HG03025 (cell line): ENCODE results near the gene WNK2.

Experiments
- ATAC-seq: cut with Tn5 transposase; IDR thresholded peaks from one replicate; pipeline ENCODE4 v1.9.1; 2021; ENCODE audit warnings: mild to moderate bottlenecking, moderate library complexity; ENCODE audit not compliant: unreplicated experiment, low FRiP score

Gene WNK2

GRCh38 chr9:93303258-93303771 is 119.4 kb downstream of the WNK2 start:
- ATAC-seq = no peak

- ATAC-seq = no peak
These were observed 120.1 kb downstream of the WNK2 start for GRCh38 chr9:93303806-93304573.

- ATAC-seq = no peak
These were observed 120.9 kb downstream of the WNK2 start for GRCh38 chr9:93304574-93305496.

- ATAC-seq = no peak
These were observed 121.6 kb downstream of the WNK2 start for GRCh38 chr9:93305497-93306020.

GRCh38 chr9:93306081-93306480 is 122.1 kb downstream of the WNK2 start:
- no peak for ATAC-seq

- no peak for ATAC-seq
These were observed 122.7 kb downstream of the WNK2 start for GRCh38 chr9:93306579-93307091.

GRCh38 chr9:93307468-93308157 is 123.7 kb downstream of the WNK2 start:
- ATAC-seq = no peak

GRCh38 chr9:93308158-93308602 is 124.2 kb downstream of the WNK2 start:
- no peak for ATAC-seq

GRCh38 chr9:93308676-93309075 is 124.7 kb downstream of the WNK2 start:
- no peak for ATAC-seq

GRCh38 chr9:93309889-93310425 is 126.0 kb downstream of the WNK2 start:
- ATAC-seq = no peak

- no peak for ATAC-seq
These were observed 131.2 kb downstream of the WNK2 start for GRCh38 chr9:93315118-93315517.

GRCh38 chr9:93315960-93316359 is 132.0 kb downstream of the WNK2 start:
- no peak for ATAC-seq

- ATAC-seq = no peak
These were observed 133.0 kb downstream of the WNK2 start for GRCh38 chr9:93316726-93317494.

GRCh38 chr9:93317495-93318094 is 133.7 kb downstream of the WNK2 start:
- no peak for ATAC-seq

- ATAC-seq = no peak
These were observed 134.5 kb downstream of the WNK2 start for GRCh38 chr9:93318480-93318879.

- no peak for ATAC-seq
These were observed 135.5 kb downstream of the WNK2 start for GRCh38 chr9:93319301-93319991.

- no peak for ATAC-seq
These were observed 136.1 kb downstream of the WNK2 start for GRCh38 chr9:93319992-93320500.

- no peak for ATAC-seq
These were observed 136.8 kb downstream of the WNK2 start for GRCh38 chr9:93320591-93321219.
